ENCODE measurements around the gene SYNM. TPM values are rescaled to one million over a fixed set of nuclear protein-coding genes. Genes with fewer than 3 reads are reported as not detected.

The SYNM gene
- total RNA-seq, 3 donors from 2014 or later: 0.42 to 0.60 (median 0.53) TPM

GRCh38 chr15:99131441-99132023 lies 26.7 kb downstream of the SYNM start:
- Mint-ChIP-seq H3K4me1 (ENCODE audit: low read depth) (no peaks in the 10 kb centered on the region), H3K9me3 (no peaks in the 10 kb centered on the region)

GRCh38 chr15:99132122-99132521 lies 27.2 kb downstream of the SYNM start:
- H3K4me3 Mint-ChIP-seq: no peak overlapping the region
- H3K36me3 Mint-ChIP-seq (ENCODE audit: insufficient read depth): no peaks in the 10 kb centered on the region
- H3K4me1 Mint-ChIP-seq (ENCODE audit: low read depth): no peaks in the 10 kb centered on the region
- H3K9me3 Mint-ChIP-seq: no peaks in the 10 kb centered on the region
- DNase-seq: no peak
- no peak for ATAC-seq
- no peaks in the 10 kb centered on the region for H3K27me3 Mint-ChIP-seq (ENCODE audit: low read depth)

More at GRCh38 chr15:99131441-99132023, 26.7 kb downstream of the SYNM start:
- DNase-seq: no peak
- H3K4me3 Mint-ChIP-seq: no peak overlapping the region
- no peaks in the 10 kb centered on the region for H3K27me3 Mint-ChIP-seq (ENCODE audit: low read depth)
- no peak for ATAC-seq
- H3K36me3 Mint-ChIP-seq (ENCODE audit: insufficient read depth): no peaks in the 10 kb centered on the region

GRCh38 chr15:99132634-99133287 lies 27.9 kb downstream of the SYNM start:
- Mint-ChIP-seq H3K36me3 (ENCODE audit: insufficient read depth) (no peaks in the 10 kb centered on the region), H3K27me3 (ENCODE audit: low read depth) (no peaks in the 10 kb centered on the region), H3K4me3 (no peak overlapping the region), H3K4me1 (ENCODE audit: low read depth) (no peaks in the 10 kb centered on the region), H3K9me3 (no peaks in the 10 kb centered on the region)
- DNase-seq (no peak), ATAC-seq (no peak)

GRCh38 chr15:99134317-99134821 lies 29.5 kb downstream of the SYNM start:
- no peaks in the 10 kb centered on the region for H3K27me3 Mint-ChIP-seq (ENCODE audit: low read depth)
- H3K9me3 Mint-ChIP-seq: no peaks in the 10 kb centered on the region
- no peaks in the 10 kb centered on the region for H3K4me1 Mint-ChIP-seq (ENCODE audit: low read depth)
- H3K36me3 Mint-ChIP-seq (ENCODE audit: insufficient read depth): no peaks in the 10 kb centered on the region
- H3K4me3 Mint-ChIP-seq: no peak overlapping the region
- DNase-seq: no peak
- no peak for ATAC-seq

GRCh38 chr15:99135194-99135593 lies 30.3 kb downstream of the SYNM start:
- ATAC-seq (no peak), DNase-seq (no peak)
- Mint-ChIP-seq H3K9me3 (no peaks in the 10 kb centered on the region), H3K4me3 (no peak overlapping the region), H3K36me3 (ENCODE audit: insufficient read depth) (no peaks in the 10 kb centered on the region), H3K4me1 (ENCODE audit: low read depth) (no peaks in the 10 kb centered on the region), H3K27me3 (ENCODE audit: low read depth) (no peaks in the 10 kb centered on the region)

GRCh38 chr15:99137111-99137546 lies 32.2 kb downstream of the SYNM start:
- ATAC-seq (no peak), DNase-seq (no peak)
- no peak overlapping the region for H3K4me3 Mint-ChIP-seq
- H3K27me3 Mint-ChIP-seq (ENCODE audit: low read depth): no peaks in the 10 kb centered on the region
- no peaks in the 10 kb centered on the region for H3K4me1 Mint-ChIP-seq (ENCODE audit: low read depth)
- no peaks in the 10 kb centered on the region for H3K36me3 Mint-ChIP-seq (ENCODE audit: insufficient read depth)
- no peaks in the 10 kb centered on the region for H3K9me3 Mint-ChIP-seq

DNA sequence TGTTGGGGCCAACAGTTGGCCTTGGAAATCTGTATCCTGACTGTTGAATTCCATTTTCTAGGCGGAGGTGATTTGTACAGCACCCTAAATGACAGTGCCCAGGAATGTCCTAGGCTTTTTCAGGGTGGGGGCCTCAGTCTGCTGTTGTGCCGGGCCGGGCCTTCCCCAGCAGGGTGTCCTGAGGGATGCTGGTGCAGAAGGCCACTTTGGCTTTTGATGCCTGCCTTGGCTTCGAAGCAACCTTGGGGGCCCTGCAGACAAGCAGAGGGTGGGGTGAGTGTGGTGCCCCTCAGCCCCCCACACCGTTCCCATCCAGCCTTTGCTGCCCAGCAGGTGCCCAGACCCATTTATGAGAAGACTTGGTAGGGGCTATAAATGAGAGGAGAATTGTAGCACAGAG lies 33.0 kb downstream of the SYNM start:
- no peak overlapping the region for H3K4me3 Mint-ChIP-seq
- no peaks in the 10 kb centered on the region for H3K27me3 Mint-ChIP-seq (ENCODE audit: low read depth)
- no peak for ATAC-seq
- H3K4me1 Mint-ChIP-seq (ENCODE audit: low read depth): no peaks in the 10 kb centered on the region
- no peak for DNase-seq
- H3K9me3 Mint-ChIP-seq: no peaks in the 10 kb centered on the region
- H3K36me3 Mint-ChIP-seq (ENCODE audit: insufficient read depth): no peaks in the 10 kb centered on the region

DNA sequence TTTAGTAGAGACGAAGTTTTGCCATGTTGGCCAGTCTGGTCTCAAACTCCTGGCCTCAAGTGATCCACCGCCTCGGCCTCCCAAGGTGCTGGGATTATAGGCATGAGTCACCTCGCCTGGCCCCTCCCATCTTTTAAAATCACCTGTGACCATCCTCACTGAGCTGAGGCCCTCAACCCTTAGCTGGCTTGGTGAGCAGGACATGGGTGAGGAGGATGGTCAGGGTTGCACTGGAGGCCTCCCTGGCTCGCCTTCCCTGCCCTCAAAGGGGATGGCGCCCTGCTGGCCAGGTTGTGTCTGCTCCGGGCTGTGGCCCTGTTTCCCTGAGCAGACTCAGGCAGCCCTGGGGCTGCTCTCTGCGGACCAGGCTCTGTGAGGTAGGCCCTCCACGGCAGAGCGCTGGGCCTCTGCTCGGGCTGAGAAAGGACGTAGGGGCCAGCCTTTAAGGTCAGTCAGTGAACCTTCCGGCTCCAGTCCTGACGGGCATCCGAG lies 33.7 kb downstream of the SYNM start:
- DNase-seq (no peak), ATAC-seq (no peak)
- H3K4me1 Mint-ChIP-seq (ENCODE audit: low read depth): no peaks in the 10 kb centered on the region
- H3K4me3 Mint-ChIP-seq: no peak overlapping the region
- no peaks in the 10 kb centered on the region for H3K9me3 Mint-ChIP-seq
- H3K36me3 Mint-ChIP-seq (ENCODE audit: insufficient read depth): no peaks in the 10 kb centered on the region
- no peaks in the 10 kb centered on the region for H3K27me3 Mint-ChIP-seq (ENCODE audit: low read depth)

DNA sequence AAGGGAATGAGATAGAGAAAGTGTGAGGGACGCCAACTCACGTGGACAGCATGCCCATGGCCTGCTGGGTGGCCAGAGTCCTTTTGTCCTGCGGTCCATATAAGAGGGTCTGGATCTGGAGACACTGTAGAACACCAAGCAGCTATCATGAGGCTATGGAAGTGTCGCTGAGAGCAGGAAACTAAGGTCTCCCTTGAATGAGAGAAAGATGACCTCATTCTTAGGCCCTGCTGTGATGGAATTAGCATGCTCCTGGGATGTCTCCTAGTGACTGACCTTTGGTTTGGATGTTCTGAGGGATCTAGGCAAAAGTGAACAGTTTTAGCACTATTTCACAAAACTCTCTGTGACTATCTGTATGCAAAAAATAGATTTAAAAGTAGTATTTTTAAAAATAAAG lies 34.4 kb downstream of the SYNM start:
- DNase-seq (no peak), ATAC-seq (no peak)
- Mint-ChIP-seq H3K36me3 (ENCODE audit: insufficient read depth) (no peaks in the 10 kb centered on the region), H3K4me1 (ENCODE audit: low read depth) (no peaks in the 10 kb centered on the region), H3K4me3 (no peak overlapping the region), H3K27me3 (ENCODE audit: low read depth) (no peaks in the 10 kb centered on the region), H3K9me3 (no peaks in the 10 kb centered on the region)

- H3K4me1 Mint-ChIP-seq (ENCODE audit: low read depth): no peaks in the 10 kb centered on the region
- no peaks in the 10 kb centered on the region for H3K9me3 Mint-ChIP-seq
- H3K36me3 Mint-ChIP-seq (ENCODE audit: insufficient read depth): no peaks in the 10 kb centered on the region
- DNase-seq (no peak), ATAC-seq (no peak)
- no peak overlapping the region for H3K4me3 Mint-ChIP-seq
- no peaks in the 10 kb centered on the region for H3K27me3 Mint-ChIP-seq (ENCODE audit: low read depth)
These were observed 35.7 kb downstream of the SYNM start for GRCh38 chr15:99140590-99140989.

DNA sequence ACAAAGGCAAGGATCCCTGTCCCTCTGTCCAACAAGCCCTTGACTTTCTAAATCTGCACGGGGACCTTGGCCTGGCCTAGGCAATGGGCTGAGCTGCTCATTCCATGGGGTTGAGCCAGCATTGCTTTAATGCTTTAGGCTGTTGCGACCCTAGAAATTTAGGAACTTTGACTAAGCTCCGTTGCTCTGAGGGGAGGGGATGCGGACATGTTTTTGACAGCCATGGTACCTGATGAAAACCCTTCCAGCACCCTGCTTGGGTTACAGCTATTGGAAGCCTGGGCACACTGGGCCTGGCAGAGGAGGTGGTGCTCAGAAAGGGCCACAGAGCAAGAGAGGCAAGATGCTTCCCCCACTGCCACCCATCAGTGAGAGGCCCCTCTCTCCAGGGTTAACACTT lies 37.1 kb downstream of the SYNM start:
- DNase-seq (no peak), ATAC-seq (no peak)
- H3K36me3 Mint-ChIP-seq (ENCODE audit: insufficient read depth): no peaks in the 10 kb centered on the region
- no peaks in the 10 kb centered on the region for H3K27me3 Mint-ChIP-seq (ENCODE audit: low read depth)
- H3K9me3 Mint-ChIP-seq: no peaks in the 10 kb centered on the region
- H3K4me3 Mint-ChIP-seq: no peak overlapping the region
- no peaks in the 10 kb centered on the region for H3K4me1 Mint-ChIP-seq (ENCODE audit: low read depth)

GRCh38 chr15:99142562-99142961 lies 37.7 kb downstream of the SYNM start:
- ATAC-seq (no peak), DNase-seq (no peak)
- Mint-ChIP-seq H3K36me3 (ENCODE audit: insufficient read depth) (no peaks in the 10 kb centered on the region), H3K4me1 (ENCODE audit: low read depth) (no peaks in the 10 kb centered on the region), H3K9me3 (no peaks in the 10 kb centered on the region), H3K4me3 (no peak overlapping the region), H3K27me3 (ENCODE audit: low read depth) (no peaks in the 10 kb centered on the region)

DNA sequence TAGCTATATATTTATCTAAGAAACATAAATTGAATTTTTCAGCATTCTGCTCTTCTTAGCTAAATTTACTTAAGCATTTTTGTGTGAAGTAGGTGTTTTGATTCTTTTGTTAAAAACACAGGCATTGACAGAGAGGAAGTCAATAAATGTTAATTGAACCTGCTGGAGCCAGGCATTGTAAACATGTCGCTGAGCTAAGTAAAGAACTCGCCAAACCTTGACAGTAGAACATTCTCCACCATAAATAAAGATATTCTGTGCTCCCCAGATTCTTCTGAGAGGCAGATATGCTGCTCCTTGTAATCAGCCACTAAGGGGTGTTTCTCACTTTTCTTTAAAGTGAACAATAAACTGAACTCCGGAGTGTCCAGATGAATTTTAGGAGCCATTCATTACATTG lies 38.4 kb downstream of the SYNM start:
- H3K27me3 Mint-ChIP-seq (ENCODE audit: low read depth): no peaks in the 10 kb centered on the region
- no peak for DNase-seq
- H3K4me1 Mint-ChIP-seq (ENCODE audit: low read depth): no peaks in the 10 kb centered on the region
- no peaks in the 10 kb centered on the region for H3K9me3 Mint-ChIP-seq
- H3K4me3 Mint-ChIP-seq: no peak overlapping the region
- H3K36me3 Mint-ChIP-seq (ENCODE audit: insufficient read depth): no peaks in the 10 kb centered on the region
- no peak for ATAC-seq

- no peaks in the 10 kb centered on the region for H3K27me3 Mint-ChIP-seq (ENCODE audit: low read depth)
- H3K4me1 Mint-ChIP-seq (ENCODE audit: low read depth): no peaks in the 10 kb centered on the region
- H3K4me3 Mint-ChIP-seq: no peak overlapping the region
- H3K36me3 Mint-ChIP-seq (ENCODE audit: insufficient read depth): no peaks in the 10 kb centered on the region
- ATAC-seq: no peak
- H3K9me3 Mint-ChIP-seq: no peaks in the 10 kb centered on the region
- no peak for DNase-seq
These were observed 39.1 kb downstream of the SYNM start for GRCh38 chr15:99143655-99144610.

All from activated T-cell treated with anti-CD3 and anti-CD28 coated beads, Interleukin-2, amount 50 U/mL, for 4 hours (primary cell).